K562 (cell line): Measurements from ENCODE around the gene CTRL. TPM values are rescaled to one million over a fixed set of nuclear protein-coding genes. Genes with fewer than 3 reads are reported as not detected.
A peak's percentile ranks its signal among the peaks of the same experiment; 100 is the strongest.

ENCODE experiments used
- BHLHE40 ChIP-seq: IDR thresholded peaks from 2 replicates; pipeline ENCODE4 v1.6.1; 2011; ENCODE audit warnings: low read length, improper control_type of control experiment
- HDAC1 ChIP-seq, 2 experiments: fragments of 450-650 bp; IDR thresholded peaks; 2 replicates each; pipeline ENCODE4 v1.6.1; 2016 to 2017; ENCODE audit warnings: inconsistent platforms in 1 of 2, mild to moderate bottlenecking in 1 of 2, moderate library complexity in 1 of 2
- HDAC2 ChIP-seq: fragments of 450-650 bp; IDR thresholded peaks from 2 replicates; pipeline ENCODE4 v1.6.1; 2016; ENCODE audit warnings: mild to moderate bottlenecking
- POLR2AphosphoS5 ChIP-seq: IDR thresholded peaks from 2 replicates; pipeline ENCODE4 v1.6.1; 2011; ENCODE audit warnings: mild to moderate bottlenecking, low read depth, low read length, moderate library complexity; ENCODE audit not compliant: control insufficient read depth, insufficient read depth
- SIN3B ChIP-seq: fragments of 450-650 bp; IDR thresholded peaks from 2 replicates; pipeline ENCODE4 v1.6.1; 2017; ENCODE audit warnings: low read depth, mild to moderate bottlenecking, moderate library complexity
- polyA plus RNA-seq, 8 experiments: library from polyadenylated mRNA; depleted of rRNA in 4 of 8; stranded (reverse) in 5 of 8; unstranded in 3 of 8; fragments of >200 nt; fragmentation: Nextera tagmentation in 2 of 8; fragmentation: Illumina TruSeq in 1 of 8; extraction: Ambion mirVana in 2 of 8; extraction: Trizol in 1 of 8; gene quantifications; 2 replicates each; pipeline versions ENCODE4 v1.2.1 to v1.2.3, GENCODE V29; 2011 to 2014; ENCODE audit warnings: inconsistent platforms in 1 of 8, missing spikeins in 1 of 8
- total RNA-seq, 7 experiments: library from RNA; depleted of rRNA in 6 of 7; stranded (reverse); fragments of >200 nt in 6 of 7; fragmentation: Illumina TruSeq in 2 of 7; extraction: Trizol in 2 of 7; gene quantifications; 2 replicates each; pipeline versions ENCODE4 v1.2.1 to v1.2.3, GENCODE V29; 2011 to 2021; ENCODE audit warnings: low replicate concordance in 1 of 7
- TF ChIP-seq, protein P1 (sequence below): fragments of 250-450 bp; sonication (Bioruptor Pico); IDR thresholded peaks from 2 replicates; pipeline ENCODE4 v1.6.1; 2021; ENCODE audit warnings: mild to moderate bottlenecking
- TF ChIP-seq, protein P2 (sequence below): sonication (generic); formaldehyde crosslinking; IDR thresholded peaks from 2 replicates; pipeline ENCODE4 v1.8.1; 2023; ENCODE audit warnings: mild to moderate bottlenecking, missing genetic modification reagents, moderate library complexity
- TF ChIP-seq, protein P3 (sequence below), 2 experiments: fragments of 450-650 bp; formaldehyde crosslinking in 1 of 2; IDR thresholded peaks; 2 replicates each; pipeline versions ENCODE4 v1.4.0 to v1.6.1; 2014 to 2020; ENCODE audit warnings: mild to moderate bottlenecking in 2 of 2, borderline replicate concordance in 1 of 2, low read depth in 1 of 2

CTRL gene
- total and polyA plus RNA-seq, 9 of the 15 experiments (the other 6 are each of a cell fraction or from before 2014, with no cell fraction given), result 1.4 to 5.6 (median 2.5) TPM

DNA sequence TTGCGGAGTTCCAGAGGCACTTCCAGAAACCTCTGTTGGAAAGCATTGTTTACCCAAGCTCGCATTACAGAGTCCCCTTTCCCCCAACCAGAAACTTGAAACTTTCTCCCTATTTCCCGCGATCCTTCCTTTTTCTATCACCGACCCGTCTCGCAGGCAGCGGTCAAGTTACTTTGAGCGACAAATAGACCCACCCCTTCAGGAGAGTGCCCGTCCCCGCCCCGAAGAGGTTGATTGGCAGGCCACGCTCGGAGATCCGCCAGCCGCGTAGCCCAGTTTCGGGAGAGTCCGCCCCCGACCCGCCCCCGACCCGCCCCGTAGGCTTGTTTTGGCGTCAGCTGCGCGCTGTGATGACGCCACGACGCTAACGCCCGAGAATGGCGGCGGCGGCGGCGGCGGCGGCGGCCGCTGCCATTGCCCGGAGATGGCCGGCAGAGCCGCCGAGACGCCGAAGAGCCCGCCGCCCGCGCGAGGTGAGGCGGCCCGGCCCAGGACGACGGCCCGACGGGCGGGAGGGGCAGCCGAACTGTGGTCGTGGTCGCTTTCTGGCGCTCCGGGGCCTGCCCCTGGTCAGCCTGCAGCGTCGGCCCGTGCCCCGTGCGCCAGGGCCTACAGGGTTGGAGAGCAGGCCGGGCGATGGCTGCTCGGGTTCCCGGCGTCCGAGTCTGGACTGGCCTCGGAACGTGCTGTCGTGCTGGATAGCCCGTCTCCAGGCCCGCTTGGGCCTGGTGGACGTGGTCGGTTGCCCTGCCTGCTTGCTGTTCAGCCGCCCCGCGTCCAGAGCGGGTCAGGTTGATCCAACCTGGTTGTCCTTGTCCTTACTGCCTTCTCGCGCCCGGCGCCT is 38.5 kb downstream of the CTRL start, which contains the start of gene PSKH1 (continued):
- TF ChIP-seq BHLHE40 (0 out of 2 replicates have a peak, but pooled peaks have one; percentile 27), HDAC2 (0 out of 2 replicates have a peak, but pooled peaks have one; percentile 48), POLR2AphosphoS5 (peak; percentile 62), SIN3B (peak; percentile 92), HDAC1 (IDR thresholded peaks at IDR 0.05) (peak in 1 of 2 experiments; percentile 79; a peak in 2 of 4 replicates)
- TF ChIP-seq, protein P1, sequence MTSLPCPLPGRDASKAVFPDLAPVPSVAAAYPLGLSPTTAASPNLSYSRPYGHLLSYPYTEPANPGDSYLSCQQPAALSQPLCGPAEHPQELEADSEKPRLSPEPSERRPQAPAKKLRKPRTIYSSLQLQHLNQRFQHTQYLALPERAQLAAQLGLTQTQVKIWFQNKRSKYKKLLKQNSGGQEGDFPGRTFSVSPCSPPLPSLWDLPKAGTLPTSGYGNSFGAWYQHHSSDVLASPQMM (CRISPR knock-in tag), result no peak
- TF ChIP-seq, protein P2, sequence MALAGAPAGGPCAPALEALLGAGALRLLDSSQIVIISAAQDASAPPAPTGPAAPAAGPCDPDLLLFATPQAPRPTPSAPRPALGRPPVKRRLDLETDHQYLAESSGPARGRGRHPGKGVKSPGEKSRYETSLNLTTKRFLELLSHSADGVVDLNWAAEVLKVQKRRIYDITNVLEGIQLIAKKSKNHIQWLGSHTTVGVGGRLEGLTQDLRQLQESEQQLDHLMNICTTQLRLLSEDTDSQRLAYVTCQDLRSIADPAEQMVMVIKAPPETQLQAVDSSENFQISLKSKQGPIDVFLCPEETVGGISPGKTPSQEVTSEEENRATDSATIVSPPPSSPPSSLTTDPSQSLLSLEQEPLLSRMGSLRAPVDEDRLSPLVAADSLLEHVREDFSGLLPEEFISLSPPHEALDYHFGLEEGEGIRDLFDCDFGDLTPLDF (CRISPR knock-in tag), result 0 out of 2 replicates have a peak, but pooled peaks have one; percentile 35
- TF ChIP-seq, protein P3, sequence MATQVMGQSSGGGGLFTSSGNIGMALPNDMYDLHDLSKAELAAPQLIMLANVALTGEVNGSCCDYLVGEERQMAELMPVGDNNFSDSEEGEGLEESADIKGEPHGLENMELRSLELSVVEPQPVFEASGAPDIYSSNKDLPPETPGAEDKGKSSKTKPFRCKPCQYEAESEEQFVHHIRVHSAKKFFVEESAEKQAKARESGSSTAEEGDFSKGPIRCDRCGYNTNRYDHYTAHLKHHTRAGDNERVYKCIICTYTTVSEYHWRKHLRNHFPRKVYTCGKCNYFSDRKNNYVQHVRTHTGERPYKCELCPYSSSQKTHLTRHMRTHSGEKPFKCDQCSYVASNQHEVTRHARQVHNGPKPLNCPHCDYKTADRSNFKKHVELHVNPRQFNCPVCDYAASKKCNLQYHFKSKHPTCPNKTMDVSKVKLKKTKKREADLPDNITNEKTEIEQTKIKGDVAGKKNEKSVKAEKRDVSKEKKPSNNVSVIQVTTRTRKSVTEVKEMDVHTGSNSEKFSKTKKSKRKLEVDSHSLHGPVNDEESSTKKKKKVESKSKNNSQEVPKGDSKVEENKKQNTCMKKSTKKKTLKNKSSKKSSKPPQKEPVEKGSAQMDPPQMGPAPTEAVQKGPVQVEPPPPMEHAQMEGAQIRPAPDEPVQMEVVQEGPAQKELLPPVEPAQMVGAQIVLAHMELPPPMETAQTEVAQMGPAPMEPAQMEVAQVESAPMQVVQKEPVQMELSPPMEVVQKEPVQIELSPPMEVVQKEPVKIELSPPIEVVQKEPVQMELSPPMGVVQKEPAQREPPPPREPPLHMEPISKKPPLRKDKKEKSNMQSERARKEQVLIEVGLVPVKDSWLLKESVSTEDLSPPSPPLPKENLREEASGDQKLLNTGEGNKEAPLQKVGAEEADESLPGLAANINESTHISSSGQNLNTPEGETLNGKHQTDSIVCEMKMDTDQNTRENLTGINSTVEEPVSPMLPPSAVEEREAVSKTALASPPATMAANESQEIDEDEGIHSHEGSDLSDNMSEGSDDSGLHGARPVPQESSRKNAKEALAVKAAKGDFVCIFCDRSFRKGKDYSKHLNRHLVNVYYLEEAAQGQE (IDR thresholded peaks at IDR 0.05; ENCODE audit: borderline replicate concordance), result no peak
- TF ChIP-seq, protein P3 (CRISPR knock-in tag; IDR thresholded peaks at IDR 0.05; ENCODE audit: low read depth), result peak; percentile 81
